Activated CD8-positive, alpha-beta memory T cell treated with anti-CD3 and anti-CD28 coated beads, Interleukin-2, amount 10 ng/mL, durations not matched to agents 7 days and 5 days (primary cell): ENCODE data around the gene LINGO4. TPM values are rescaled to one million over a fixed set of nuclear protein-coding genes. Genes with fewer than 3 reads are reported as not detected.
A peak's percentile ranks its signal among the peaks of the same experiment; 100 is the strongest.

Source experiments
- ATAC-seq: fragments of 150-1000 bp; cut with Tn5 transposase; one replicate; pipeline ENCODE4 v1.10.0; 2021; ENCODE audit warnings: moderate library complexity
- CTCF ChIA-PET: fragments of 350-600 bp; sonication (Branson Sonifier 250); formaldehyde crosslinking; loops from one replicate; lab custom pipeline; 2021; ENCODE audit warnings: antibody characterized with exemption; lab: Charles Lee
- DNase-seq: peaks from one replicate; pipeline ENCODE4 v3.0.0-alpha.2; 2020
- H3K27ac Mint-ChIP-seq: one replicate; pipeline ENCODE4 v1.8.0; 2021; ENCODE audit warnings: mild to moderate bottlenecking, mixed read lengths
- H3K27me3 Mint-ChIP-seq: one replicate; pipeline ENCODE4 v1.8.0; 2021; ENCODE audit warnings: mixed read lengths
- H3K36me3 Mint-ChIP-seq: one replicate; pipeline ENCODE4 v1.8.0; 2021; ENCODE audit warnings: mild to moderate bottlenecking, mixed read lengths
- H3K4me1 Mint-ChIP-seq: one replicate; pipeline ENCODE4 v1.8.0; 2021; ENCODE audit warnings: mixed read lengths
- H3K4me3 Mint-ChIP-seq: one replicate; pipeline ENCODE4 v1.8.0; 2021; ENCODE audit warnings: mild to moderate bottlenecking, moderate library complexity, mixed read lengths
- H3K9me3 Mint-ChIP-seq: one replicate; pipeline ENCODE4 v1.8.0; 2022; ENCODE audit warnings: low read depth, mixed read lengths
- total RNA-seq, 2 experiments: library from RNA; stranded (reverse); gene quantifications; one replicate each; pipeline ENCODE4 v1.2.3, GENCODE V29; 2021

Gene LINGO4
- total RNA-seq, result under 1 TPM; 0.07 to 0.15 TPM

- Mint-ChIP-seq H3K9me3 (no peaks in the 10 kb centered on the region), H3K36me3 (no peaks in the 10 kb centered on the region), H3K27me3 (peaks cover 10% of the 10 kb centered on the region), H3K4me1 (peaks cover 5% of the 10 kb centered on the region), H3K4me3 (no peak within 1 kb of the TSS), H3K27ac (no peak within 1 kb of the TSS)
- ATAC-seq (no peak), DNase-seq (no peak)
- CTCF ChIA-PET, result no interaction called here
These were observed at the start of gene LINGO4 for GRCh38 chr1:151805066-151805820. LINGO4 (minus strand) TSS chr1:151805419; CDS start chr1:151802704, 2,715 bp downstream.

DNA sequence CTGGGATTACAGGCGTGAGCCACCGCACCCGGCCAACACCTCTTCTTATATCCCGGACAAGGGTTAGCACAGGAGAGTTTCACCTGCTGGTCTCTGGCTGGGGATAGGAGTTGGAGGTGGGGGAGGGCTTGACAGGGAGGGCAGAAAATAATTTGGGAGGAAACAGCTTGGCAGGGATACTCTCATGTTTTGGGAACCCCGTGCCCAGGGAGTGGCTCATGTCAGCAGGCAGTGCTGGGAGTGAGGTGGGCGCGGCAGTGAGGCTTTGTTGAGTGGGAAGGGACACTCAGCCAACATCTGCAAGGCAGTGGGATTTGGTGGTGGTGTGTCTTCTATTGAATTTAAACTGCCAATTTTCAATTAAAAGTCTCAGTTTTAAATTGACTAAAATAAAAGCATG lies 49.4 kb upstream of the LINGO4 start:
- H3K4me1 Mint-ChIP-seq, result peaks cover 6% of the 10 kb centered on the region
- H3K27me3 Mint-ChIP-seq, result no peaks in the 10 kb centered on the region
- H3K36me3 Mint-ChIP-seq, result no peaks in the 10 kb centered on the region
- no peak overlapping the region for H3K27ac Mint-ChIP-seq
- H3K4me3 Mint-ChIP-seq, result no peak overlapping the region
- ATAC-seq (no peak), DNase-seq (no peak)
- CTCF ChIA-PET, result interaction anchor here (1.5 kb wide), 1 partner anchor 11 kb away, joined by 5 read pairs; no protein-coding TSS in a partner anchor
- H3K9me3 Mint-ChIP-seq, result no peaks in the 10 kb centered on the region

GRCh38 chr1:151853411-151853943 lies 48.3 kb upstream of the LINGO4 start, which contains the start of gene THEM5:
THEM5 (minus strand) TSS chr1:151853712; CDS start chr1:151853565, 147 bp downstream.
- CTCF ChIA-PET, result interaction anchor here (0.9 to 1.5 kb wide), 4 partner anchors 12 to 260 kb away, joined by 3 to 5 read pairs (median 4); no protein-coding TSS in a partner anchor
- no peak for DNase-seq
- Mint-ChIP-seq H3K4me1 (peaks cover 15% of the 10 kb centered on the region), H3K4me3 (no peak within 1 kb of the TSS), H3K27me3 (no peaks in the 10 kb centered on the region), H3K9me3 (no peaks in the 10 kb centered on the region), H3K36me3 (peaks cover 1% of the 10 kb centered on the region), H3K27ac (no peak within 1 kb of the TSS)
- no peak for ATAC-seq

- CTCF ChIA-PET, result interaction anchor here (1.4 to 2.1 kb wide), 3 partner anchors 16 to 29 kb away, joined by 3 to 5 read pairs (median 4); partner anchors contain the start of gene RORC
- Mint-ChIP-seq H3K27ac (no peak overlapping the region), H3K4me3 (no peak overlapping the region), H3K36me3 (peaks cover 1% of the 10 kb centered on the region), H3K27me3 (no peaks in the 10 kb centered on the region), H3K9me3 (no peaks in the 10 kb centered on the region), H3K4me1 (peaks cover 22% of the 10 kb centered on the region)
- DNase-seq (no peak), ATAC-seq (no peak)
These were observed 47.5 kb upstream of the LINGO4 start for GRCh38 chr1:151852733-151853132.

DNA sequence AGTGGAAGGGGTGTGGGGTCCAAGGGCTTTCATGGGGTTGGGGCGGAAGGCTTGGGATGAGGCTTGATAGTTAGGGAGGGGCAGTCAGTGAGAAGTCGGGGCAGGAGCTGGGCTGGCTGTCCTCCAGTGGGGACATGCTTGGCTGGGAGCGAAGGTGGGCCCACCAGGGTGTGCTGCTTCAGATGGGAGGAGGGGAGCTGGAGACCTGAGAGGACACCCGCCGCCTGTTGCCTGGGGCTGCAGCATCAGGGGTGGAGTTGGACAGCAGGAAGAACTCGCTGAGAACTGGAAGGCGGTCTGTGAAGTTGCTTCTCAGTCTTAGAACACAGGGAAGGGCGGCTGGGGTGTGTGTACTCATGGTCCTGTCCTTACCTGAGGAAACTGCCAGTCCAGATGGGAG lies 46.7 kb upstream of the LINGO4 start:
- CTCF ChIA-PET, result interaction anchor here (1.0 to 2.1 kb wide), 3 partner anchors 15 to 117 kb away, joined by 3 to 5 read pairs (median 3); partner anchors contain the start of gene RORC
- DNase-seq, result no peak
- no peaks in the 10 kb centered on the region for H3K9me3 Mint-ChIP-seq
- H3K36me3 Mint-ChIP-seq, result peaks cover 1% of the 10 kb centered on the region
- H3K4me1 Mint-ChIP-seq, result peaks cover 25% of the 10 kb centered on the region
- no peak overlapping the region for H3K27ac Mint-ChIP-seq
- no peak overlapping the region for H3K4me3 Mint-ChIP-seq
- H3K27me3 Mint-ChIP-seq, result no peaks in the 10 kb centered on the region
- no peak for ATAC-seq

DNA sequence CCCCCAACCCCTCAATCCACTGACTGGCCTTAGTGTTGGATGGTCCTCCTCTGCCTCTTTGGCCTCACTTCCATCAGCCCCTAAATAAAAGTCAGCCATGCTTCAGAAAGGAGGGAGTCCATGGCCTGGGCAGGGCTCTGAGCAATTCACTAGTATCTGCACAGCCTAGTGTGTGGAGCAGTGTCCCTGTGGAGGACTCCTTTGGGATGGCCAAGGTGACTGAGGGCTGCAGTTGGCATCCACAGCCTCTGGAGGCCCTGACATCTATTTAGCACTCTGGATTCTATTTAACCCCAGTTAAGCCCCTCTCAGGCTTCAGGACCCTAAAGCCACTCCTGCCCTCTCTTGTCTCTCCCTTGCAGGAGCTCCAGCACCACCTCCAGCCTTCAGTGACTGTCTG lies 44.7 kb upstream of the LINGO4 start:
- no peak overlapping the region for H3K4me3 Mint-ChIP-seq
- CTCF ChIA-PET, result interaction anchor here (2.5 kb wide), 1 partner anchor 9 kb away, joined by 11 read pairs; no protein-coding TSS in a partner anchor
- H3K4me1 Mint-ChIP-seq, result peaks cover 37% of the 10 kb centered on the region
- DNase-seq, result no peak
- no peaks in the 10 kb centered on the region for H3K27me3 Mint-ChIP-seq
- peaks cover 4% of the 10 kb centered on the region for H3K36me3 Mint-ChIP-seq
- no peak for ATAC-seq
- H3K27ac Mint-ChIP-seq, result no peak overlapping the region
- H3K9me3 Mint-ChIP-seq, result no peaks in the 10 kb centered on the region

DNA sequence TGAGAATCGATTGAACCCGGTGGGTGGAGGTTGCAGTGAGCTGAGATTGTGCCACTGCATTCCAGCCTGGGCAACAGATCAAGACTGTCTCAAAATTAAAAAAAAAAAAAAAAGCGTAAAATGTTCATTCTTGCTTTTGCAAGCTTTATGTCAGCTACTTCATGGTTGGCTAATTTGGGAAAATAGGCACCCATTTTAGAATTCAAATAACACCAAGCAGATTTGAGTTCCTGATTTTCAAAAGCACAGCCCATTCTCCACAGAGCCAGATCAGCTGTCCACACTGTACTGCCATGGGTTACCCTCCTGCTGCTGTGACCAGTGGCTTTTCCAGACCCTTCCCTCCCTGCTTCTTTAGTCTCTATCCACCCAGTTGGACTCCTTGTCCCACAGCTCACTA lies 43.9 kb upstream of the LINGO4 start:
- Mint-ChIP-seq H3K4me3 (no peak overlapping the region), H3K9me3 (no peaks in the 10 kb centered on the region), H3K27me3 (no peaks in the 10 kb centered on the region), H3K27ac (peak overlapping the region; percentile 83), H3K4me1 (peaks cover 39% of the 10 kb centered on the region), H3K36me3 (peaks cover 4% of the 10 kb centered on the region)
- no peak for ATAC-seq
- CTCF ChIA-PET, result interaction anchor here (1.0 to 2.5 kb wide), 4 partner anchors 9 to 255 kb away, joined by 3 to 11 read pairs (median 6); partner anchors contain the start of gene C2CD4D
- DNase-seq, result no peak

DNA sequence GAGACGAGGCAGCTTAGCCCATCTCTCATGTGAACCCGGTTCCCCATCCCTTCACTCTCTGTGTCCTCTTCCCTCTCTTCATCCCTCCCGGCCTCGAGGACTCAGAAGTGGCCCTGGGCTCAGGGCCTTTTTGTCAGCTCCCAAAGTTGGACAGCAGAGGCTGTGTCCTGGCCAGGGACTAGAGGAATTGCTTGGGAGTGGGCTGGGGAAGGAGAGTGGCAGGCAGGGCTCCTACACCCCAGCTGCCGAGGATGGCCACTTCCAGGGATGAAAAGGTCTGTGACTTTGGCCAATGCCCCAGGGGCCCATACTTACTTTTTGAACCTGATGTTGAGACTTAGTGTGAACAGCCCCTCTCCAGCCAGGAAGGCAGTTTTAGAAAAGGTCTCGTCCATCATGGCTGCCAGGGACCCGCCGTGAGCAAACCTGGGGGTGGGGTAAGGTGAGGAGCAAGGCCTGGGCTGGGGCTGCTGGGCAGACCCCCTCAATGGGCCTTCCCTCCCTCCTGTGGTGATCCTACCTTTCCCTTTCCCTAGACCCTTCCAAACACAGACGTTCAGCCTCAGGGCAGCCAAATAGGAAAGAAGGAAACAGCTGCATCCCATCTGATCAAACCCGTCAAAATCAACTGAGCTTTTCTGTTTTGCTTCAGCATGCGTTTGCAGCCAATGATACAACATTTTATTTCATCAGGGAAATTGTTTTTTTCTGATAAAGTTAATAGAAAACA lies 42.8 kb upstream of the LINGO4 start:
- DNase-seq, result peak; percentile 31
- Mint-ChIP-seq H3K36me3 (peaks cover 4% of the 10 kb centered on the region), H3K9me3 (no peaks in the 10 kb centered on the region), H3K4me3 (no peak overlapping the region), H3K27ac (peak overlapping the region; percentile 57), H3K4me1 (peaks cover 39% of the 10 kb centered on the region), H3K27me3 (no peaks in the 10 kb centered on the region)
- CTCF ChIA-PET, result interaction anchor here (0.7 to 2.5 kb wide), 5 partner anchors 8 to 256 kb away, joined by 3 to 11 read pairs (median 4); partner anchors contain the start of gene C2CD4D
- ATAC-seq, result no peak

GRCh38 chr1:151846686-151847237 lies 41.5 kb upstream of the LINGO4 start:
- Mint-ChIP-seq H3K9me3 (no peaks in the 10 kb centered on the region), H3K4me1 (peaks cover 39% of the 10 kb centered on the region), H3K27ac (peak overlapping the region; percentile 61), H3K27me3 (no peaks in the 10 kb centered on the region), H3K4me3 (no peak overlapping the region), H3K36me3 (peaks cover 5% of the 10 kb centered on the region)
- CTCF ChIA-PET, result interaction anchor here (0.8 to 1.2 kb wide), 4 partner anchors 16 to 155 kb away, joined by 3 to 6 read pairs (median 4); no protein-coding TSS in a partner anchor
- peak; percentile 42 for DNase-seq
- ATAC-seq, result no peak

DNA sequence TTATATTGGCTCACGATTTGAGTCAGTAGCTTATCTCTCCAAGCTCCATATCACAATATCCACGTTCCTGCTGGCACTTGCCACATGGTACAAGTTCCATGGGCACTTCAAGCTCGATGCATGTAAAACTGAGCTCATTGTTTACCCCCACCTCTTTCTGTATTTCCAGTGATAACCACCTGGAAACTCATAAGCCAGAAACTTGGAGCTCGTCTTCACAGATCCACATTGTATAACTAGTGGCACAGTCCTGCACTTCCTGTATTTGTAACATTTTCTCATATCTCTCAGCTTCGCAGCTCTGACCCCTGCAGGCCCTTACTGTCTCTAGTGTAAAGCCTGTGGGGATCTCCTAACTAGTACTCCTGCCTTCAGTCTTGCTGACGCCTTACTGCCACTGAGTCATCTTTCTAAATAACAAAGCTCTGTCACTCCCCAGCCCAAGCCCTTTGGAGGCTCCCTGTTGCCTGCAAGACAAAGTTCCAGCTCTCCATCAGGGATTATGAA lies 40.9 kb upstream of the LINGO4 start:
- peak overlapping the region; percentile 61 for H3K27ac Mint-ChIP-seq
- H3K27me3 Mint-ChIP-seq, result no peaks in the 10 kb centered on the region
- peak; percentile 62 for ATAC-seq
- H3K4me3 Mint-ChIP-seq, result no peak overlapping the region
- H3K9me3 Mint-ChIP-seq, result no peaks in the 10 kb centered on the region
- peaks cover 39% of the 10 kb centered on the region for H3K4me1 Mint-ChIP-seq
- no peak for DNase-seq
- peaks cover 5% of the 10 kb centered on the region for H3K36me3 Mint-ChIP-seq
- CTCF ChIA-PET, result interaction anchor here (0.7 to 1.2 kb wide), 6 partner anchors 10 to 155 kb away, joined by 3 to 6 read pairs (median 3); partner anchors contain the start of gene THEM4

DNA sequence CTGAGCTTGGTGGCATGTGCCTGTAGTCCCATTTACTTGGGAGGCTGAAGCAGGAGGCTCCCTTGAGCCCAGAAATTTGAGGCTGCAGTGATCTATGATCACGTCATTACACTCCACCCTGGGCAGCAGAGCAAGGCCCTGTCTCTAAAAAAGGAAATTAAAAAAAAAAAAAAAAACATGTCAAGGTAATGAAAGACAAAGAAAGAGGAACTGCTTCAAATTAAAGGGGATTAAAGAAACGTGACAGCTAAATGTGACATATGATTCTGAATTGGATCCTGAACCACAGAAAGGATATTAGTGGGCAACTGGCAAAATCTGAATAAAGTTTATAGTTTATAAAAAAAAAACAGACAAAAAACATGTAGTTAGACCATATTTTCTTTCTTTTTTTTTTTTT lies 38.2 kb upstream of the LINGO4 start:
- H3K9me3 Mint-ChIP-seq, result no peaks in the 10 kb centered on the region
- CTCF ChIA-PET, result interaction anchor here (0.8 to 1.2 kb wide), 2 partner anchors 37 to 158 kb away, joined by 3 read pairs; no protein-coding TSS in a partner anchor
- no peak for DNase-seq
- H3K36me3 Mint-ChIP-seq, result peaks cover 4% of the 10 kb centered on the region
- H3K4me1 Mint-ChIP-seq, result peaks cover 38% of the 10 kb centered on the region
- H3K4me3 Mint-ChIP-seq, result no peak overlapping the region
- H3K27ac Mint-ChIP-seq, result no peak overlapping the region
- ATAC-seq, result no peak
- no peaks in the 10 kb centered on the region for H3K27me3 Mint-ChIP-seq

GRCh38 chr1:151841141-151841540 lies 35.9 kb upstream of the LINGO4 start:
- ATAC-seq, result no peak
- Mint-ChIP-seq H3K9me3 (no peaks in the 10 kb centered on the region), H3K27ac (no peak overlapping the region), H3K4me3 (no peak overlapping the region), H3K27me3 (peaks cover 2% of the 10 kb centered on the region), H3K4me1 (peaks cover 38% of the 10 kb centered on the region), H3K36me3 (peaks cover 4% of the 10 kb centered on the region)
- CTCF ChIA-PET, result interaction anchor here (0.7 to 1.8 kb wide), 4 partner anchors 8 to 247 kb away, joined by 3 to 8 read pairs (median 5); partner anchors contain the start of gene MRPL9
- DNase-seq, result no peak
